HEK293 (cell line): Measurements from ENCODE around the gene ALOX15B.

Experiments
- CTCF ChIA-PET: fragments of 350-600 bp; formaldehyde crosslinking; extraction: SDS; loops from one replicate; lab custom pipeline; 2021; ENCODE audit warnings: antibody characterized with exemption; lab: Yijun Ruan, JAX
- POLR2A ChIA-PET: fragments of 300-600 bp; formaldehyde crosslinking; extraction: SDS; loops from one replicate; lab custom pipeline; 2020; ENCODE audit warnings: antibody characterized with exemption, inconsistent platforms; lab: Yijun Ruan, JAX
- H3K27ac ChIP-seq: fragments of 200-500 bp; sonication (Bioruptor generic); 2 replicates; pipeline ENCODE4 v1.5.1; 2014; ENCODE audit warnings: low read depth, low read length, control low read depth, inconsistent platforms; ENCODE audit errors: extremely low read depth
- H3K36me3 ChIP-seq, 2 experiments: fragments of 200-500 bp in 1 of 2; sonication (Bioruptor generic) in 1 of 2; 1 replicate in 1 of 2; 2 replicates in 1 of 2; pipeline ENCODE4 v1.5.1; 2014 to 2017; ENCODE audit warnings: inconsistent platforms in 2 of 2, low read length in 2 of 2; ENCODE audit not compliant: control insufficient read depth in 2 of 2, insufficient read depth in 1 of 2
- H3K4me1 ChIP-seq: fragments of 200-500 bp; sonication (Bioruptor generic); 2 replicates; pipeline ENCODE4 v1.5.1; 2014; ENCODE audit warnings: mild to moderate bottlenecking, low read length, inconsistent platforms; ENCODE audit not compliant: control insufficient read depth, insufficient read depth
- H3K4me3 ChIP-seq: 2 replicates; pipeline ENCODE4 v1.5.1; 2011; ENCODE audit warnings: low read depth, mild to moderate bottlenecking, control low read depth, low read length, moderate library complexity
- H3K9me3 ChIP-seq: fragments of 200-500 bp; sonication (Bioruptor generic); 2 replicates; pipeline ENCODE4 v1.5.1; 2014; ENCODE audit warnings: low read depth, low read length, inconsistent platforms; ENCODE audit not compliant: control insufficient read depth, insufficient read depth
- ATF2 ChIP-seq: fragments of 450-650 bp; formaldehyde crosslinking; IDR thresholded peaks from 2 replicates; pipeline ENCODE4 v1.5.1; 2016; ENCODE audit warnings: missing biosample characterization, missing genetic modification characterization, low read depth
- BCL11B ChIP-seq: fragments of 450-650 bp; formaldehyde crosslinking; IDR thresholded peaks from 2 replicates; pipeline ENCODE4 v1.5.1; 2016; ENCODE audit warnings: low read depth, missing biosample characterization, missing genetic modification characterization
- ELK4 ChIP-seq: IDR thresholded peaks from 2 replicates; pipeline ENCODE4 v1.6.1; 2011; ENCODE audit warnings: mild to moderate bottlenecking, low read depth, low read length, borderline replicate concordance
- HOXC10 ChIP-seq: sonication (generic); formaldehyde crosslinking; IDR thresholded peaks from 2 replicates; pipeline ENCODE4 v1.8.1; 2023; ENCODE audit warnings: mild to moderate bottlenecking, missing genetic modification reagents
- MEIS1 ChIP-seq: sonication (generic); formaldehyde crosslinking; IDR thresholded peaks from 2 replicates; pipeline ENCODE4 v1.8.1; 2022; ENCODE audit warnings: missing genetic modification reagents, mild to moderate bottlenecking, borderline replicate concordance
- PRDM4 ChIP-seq: fragments of 450-650 bp; formaldehyde crosslinking; IDR thresholded peaks from 2 replicates; pipeline ENCODE4 v1.5.1; 2017; ENCODE audit warnings: missing biosample characterization, missing genetic modification characterization
- SCRT1 ChIP-seq: fragments of 450-650 bp; formaldehyde crosslinking; IDR thresholded peaks from 2 replicates; pipeline ENCODE4 v1.5.1; 2016; ENCODE audit warnings: missing biosample characterization, missing genetic modification characterization, borderline replicate concordance
- TCF7L2 ChIP-seq: IDR thresholded peaks from 2 replicates; pipeline ENCODE4 v1.6.1; 2011; ENCODE audit warnings: low read depth, mild to moderate bottlenecking, inconsistent platforms, low read length, moderate library complexity, borderline replicate concordance
- ZBTB21 ChIP-seq: fragments of 450-650 bp; formaldehyde crosslinking; IDR thresholded peaks from 2 replicates; pipeline ENCODE4 v1.5.1; 2017; ENCODE audit warnings: missing biosample characterization, missing genetic modification characterization
- ZBTB26 ChIP-seq: fragments of 450-650 bp; formaldehyde crosslinking; optimal IDR thresholded peaks from 2 replicates; pipeline ENCODE3; 2016; ENCODE audit warnings: missing biosample characterization, mild to moderate bottlenecking, missing genetic modification characterization
- ZBTB7A ChIP-seq: fragments of 450-650 bp; formaldehyde crosslinking; IDR thresholded peaks from 2 replicates; pipeline ENCODE4 v1.5.1; 2016; ENCODE audit warnings: low read depth, missing biosample characterization, missing genetic modification characterization
- ZNF114 ChIP-seq: fragments of 450-650 bp; formaldehyde crosslinking; IDR thresholded peaks from 2 replicates; pipeline ENCODE4 v1.5.0; 2017; ENCODE audit warnings: missing biosample characterization, missing genetic modification characterization
- ZNF175 ChIP-seq: fragments of 450-650 bp; formaldehyde crosslinking; IDR thresholded peaks from 2 replicates; pipeline ENCODE4 v1.5.1; 2016; ENCODE audit warnings: missing biosample characterization, missing genetic modification characterization
- ZNF184 ChIP-seq: fragments of 450-650 bp; IDR thresholded peaks from 2 replicates; pipeline ENCODE4 v1.5.1; 2018; ENCODE audit warnings: missing biosample characterization, mild to moderate bottlenecking, missing genetic modification characterization
- ZNF202 ChIP-seq: fragments of 450-650 bp; formaldehyde crosslinking; IDR thresholded peaks from 2 replicates; pipeline ENCODE4 v1.5.1; 2016; ENCODE audit warnings: missing biosample characterization, missing genetic modification characterization, borderline replicate concordance
- ZNF223 ChIP-seq: fragments of 450-650 bp; formaldehyde crosslinking; IDR thresholded peaks from 2 replicates; pipeline ENCODE4 v1.5.1; 2016; ENCODE audit warnings: missing biosample characterization, missing genetic modification characterization
- ZNF548 ChIP-seq: fragments of 450-650 bp; formaldehyde crosslinking; IDR thresholded peaks from 2 replicates; pipeline ENCODE4 v1.5.1; 2016; ENCODE audit warnings: missing biosample characterization, missing genetic modification characterization
- ZNF558 ChIP-seq: fragments of 450-650 bp; formaldehyde crosslinking; IDR thresholded peaks from 2 replicates; pipeline ENCODE4 v1.5.1; 2016; ENCODE audit warnings: missing biosample characterization, missing genetic modification characterization
- ZNF585B ChIP-seq: fragments of 450-650 bp; formaldehyde crosslinking; IDR thresholded peaks from 2 replicates; pipeline ENCODE4 v1.5.1; 2016; ENCODE audit warnings: missing biosample characterization, missing genetic modification characterization
- ZNF610 ChIP-seq: fragments of 450-650 bp; formaldehyde crosslinking; IDR thresholded peaks from 2 replicates; pipeline ENCODE4 v1.5.1; 2016; ENCODE audit warnings: missing biosample characterization, missing genetic modification characterization, borderline replicate concordance
- ZNF645 ChIP-seq: fragments of 450-650 bp; formaldehyde crosslinking; IDR thresholded peaks from 2 replicates; pipeline ENCODE4; 2016; ENCODE audit warnings: missing biosample characterization, missing genetic modification characterization
- ZNF658 ChIP-seq: fragments of 450-650 bp; formaldehyde crosslinking; IDR thresholded peaks from 2 replicates; pipeline ENCODE4; 2016; ENCODE audit warnings: missing biosample characterization, missing genetic modification characterization
- ZNF704 ChIP-seq: fragments of 450-650 bp; formaldehyde crosslinking; IDR thresholded peaks from 2 replicates; pipeline ENCODE4 v1.5.1; 2016; ENCODE audit warnings: missing biosample characterization, missing genetic modification characterization
- ZNF76 ChIP-seq: fragments of 450-650 bp; formaldehyde crosslinking; IDR thresholded peaks from 2 replicates; pipeline ENCODE4; 2016; ENCODE audit warnings: low read depth, missing biosample characterization, missing genetic modification characterization, borderline replicate concordance
- ZNF830 ChIP-seq: fragments of 450-650 bp; IDR thresholded peaks from 2 replicates; pipeline ENCODE4 v1.5.0; 2018; ENCODE audit warnings: missing biosample characterization, missing genetic modification characterization, low read depth, mild to moderate bottlenecking, moderate library complexity

ALOX15B gene

GRCh38 chr17:8029121-8029520 lies 9.7 kb upstream of the ALOX15B start:
- TF ChIP-seq ZNF558 (tag by site-specific recombination), result no peak
- no peak for TF ChIP-seq ZNF704
- TF ChIP-seq ZNF548 (tag by site-specific recombination), result no peak
- no peak for TF ChIP-seq ZNF645
- no peak for TF ChIP-seq ZBTB26
- no peak for TF ChIP-seq ZNF202
- no peak for TF ChIP-seq ZNF830 (tag by site-specific recombination)
- TF ChIP-seq HOXC10, result no peak
- no peak for TF ChIP-seq ZBTB21
- TF ChIP-seq ZNF76, result no peak
- H3K36me3 ChIP-seq, result no peaks in the 10 kb centered on the region
- H3K4me3 ChIP-seq, result no peak overlapping the region
- H3K4me1 ChIP-seq, result no peaks in the 10 kb centered on the region
- POLR2A ChIA-PET, result interaction anchor here (0.6 to 0.7 kb wide), 2 partner anchors 12 to 93 kb away, joined by 4 read pairs; no protein-coding TSS in a partner anchor
- no peaks in the 10 kb centered on the region for H3K9me3 ChIP-seq
- CTCF ChIA-PET, result interaction anchor here (1.9 to 2.7 kb wide), 2 partner anchors 12 to 28 kb away, joined by 6 to 12 read pairs; no protein-coding TSS in a partner anchor
- H3K27ac ChIP-seq, result no peak overlapping the region

- Histone ChIP-seq H3K4me3 (no peak overlapping the region), H3K27ac (no peak overlapping the region), H3K9me3 (no peaks in the 10 kb centered on the region)
- ChIA-PET CTCF (interaction anchor here (0.5 to 2.5 kb wide), 10 partner anchors 10 to 1250 kb away, joined by 3 to 18 read pairs (median 3); no protein-coding TSS in a partner anchor), POLR2A (no interaction called here)
- TF ChIP-seq ZNF548 (tag by site-specific recombination) (no peak), ZNF223 (tag by site-specific recombination) (no peak), BCL11B (tag by site-specific recombination) (no peak), ZNF585B (tag by site-specific recombination) (no peak), ATF2 (no peak), ELK4 (no peak), ZNF184 (tag by site-specific recombination) (no peak), PRDM4 (tag by site-specific recombination) (no peak), ZNF658 (tag by site-specific recombination) (no peak), MEIS1 (CRISPR knock-in tag) (no peak), TCF7L2 (no peak), SCRT1 (tag by site-specific recombination) (no peak), ZNF114 (no peak), ZNF610 (tag by site-specific recombination) (no peak), ZBTB7A (tag by site-specific recombination) (no peak), ZNF175 (no peak)
- TF ChIP-seq, all 188 proteins: peak for 0
- Histone ChIP-seq H3K36me3 (no peaks in the 10 kb centered on the region), H3K4me1 (no peaks in the 10 kb centered on the region)
Observed at GRCh38 chr17:8031261-8031661, 7.6 kb upstream of the ALOX15B start.
